Ishikawa (cell line): ENCODE data around the gene BRAT1.

Experiments used
- NFIC ChIP-seq: IDR thresholded peaks from 2 replicates; pipeline ENCODE4 v1.6.1; 2012
- RAD21 ChIP-seq: IDR thresholded peaks from 2 replicates; pipeline ENCODE4 v1.6.1; 2012; ENCODE audit warnings: low read depth
- YY1 ChIP-seq: IDR thresholded peaks from 2 replicates; pipeline ENCODE4 v1.6.1; 2012; ENCODE audit warnings: low read depth

GRCh38 chr7:2601907-2602306 lies 46.6 kb upstream of the BRAT1 start:
- TF ChIP-seq YY1 (no peak), NFIC (no peak), RAD21 (no peak)
